ENCODE measurements around the gene ELMO1. TPM values are rescaled to one million over a fixed set of nuclear protein-coding genes. Genes with fewer than 3 reads are reported as not detected.

The ELMO1 gene
- total and polyA plus RNA-seq, 10 donors = 26.0 to 494 (median 201) TPM

- Histone ChIP-seq H3K36me3 (peaks cover 2 to 56% (median 13%) of the 10 kb centered on the region in 6 donors), H3K27me3 (replicated peaks in 1 of 7) (no peaks in the 10 kb centered on the region), H3K27ac (no peak overlapping the region), H3K9me3 (no peaks in the 10 kb centered on the region), H3K4me1 (peaks cover 0 to 29% (median 8%) of the 10 kb centered on the region in 6 donors), H3K4me3 (no peak overlapping the region)
- intact Hi-C loops (cut with DNase I; ENCODE audit: low total_unique reads) = no loop called here
- TF ChIP-seq POLR2A (IDR thresholded peaks at IDR 0.05) (no peak), CTCF (IDR thresholded peaks at IDR 0.05 in 8 of 11, conservative IDR thresholded peaks at IDR 0.05 in 3 of 11) (no peak), POLR2AphosphoS5 (IDR thresholded peaks at IDR 0.05) (no peak)
- DNase-seq = no peak
- WGBS, 5 donors = 75 to 87% (median 85%) methylated on average over 4 of the region's 4 CpGs
These were observed 551.6 kb downstream of the ELMO1 start for GRCh38 chr7:36896956-36897590.

GRCh38 chr7:36896418-36896817 is 552.2 kb downstream of the ELMO1 start:
- no peaks in the 10 kb centered on the region for H3K27me3 ChIP-seq (replicated peaks in 1 of 7)
- TF ChIP-seq POLR2AphosphoS5 (IDR thresholded peaks at IDR 0.05) = no peak
- no peak for TF ChIP-seq POLR2A (IDR thresholded peaks at IDR 0.05)
- no peak for TF ChIP-seq CTCF (IDR thresholded peaks at IDR 0.05 in 8 of 11, conservative IDR thresholded peaks at IDR 0.05 in 3 of 11)
- H3K9me3 ChIP-seq = no peaks in the 10 kb centered on the region
- no peak overlapping the region for H3K4me3 ChIP-seq
- peaks cover 2 to 56% (median 15%) of the 10 kb centered on the region in 6 donors for H3K36me3 ChIP-seq
- peaks cover 0 to 29% (median 8%) of the 10 kb centered on the region in 6 donors for H3K4me1 ChIP-seq
- DNase-seq = no peak
- 82 to 97% (median 95%) methylated on average over 1 of the region's 1 CpG for WGBS, 5 donors
- no peak overlapping the region for H3K27ac ChIP-seq
- intact Hi-C loops (cut with DNase I; ENCODE audit: low total_unique reads) = no loop called here

DNA sequence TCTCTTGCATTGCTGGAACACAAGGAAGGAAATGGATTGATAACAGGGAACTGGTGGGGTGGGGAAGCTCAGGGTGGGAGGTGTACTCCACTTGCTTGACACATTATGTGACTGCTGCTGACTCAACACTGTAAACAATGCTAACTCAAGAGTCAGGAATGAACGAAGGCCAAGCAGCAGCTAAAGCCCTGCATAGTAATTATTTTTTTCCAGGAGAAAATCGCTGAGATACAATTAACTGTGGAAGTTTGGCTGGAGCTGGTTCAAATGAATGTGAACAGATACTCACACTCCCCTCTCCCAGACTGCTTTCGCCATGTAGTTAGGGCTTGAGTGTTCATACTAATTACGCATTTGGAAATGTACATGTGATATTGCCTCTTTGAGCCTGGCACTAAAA is 553.5 kb downstream of the ELMO1 start:
- H3K4me1 ChIP-seq = peaks cover 0 to 29% (median 8%) of the 10 kb centered on the region in 6 donors
- no peak for DNase-seq
- intact Hi-C loops (cut with DNase I; ENCODE audit: low total_unique reads) = no loop called here
- WGBS, 5 donors = 61 to 77% (median 71%) methylated on average over 4 of the region's 4 CpGs
- H3K27me3 ChIP-seq (replicated peaks in 1 of 7) = no peaks in the 10 kb centered on the region
- no peak overlapping the region for H3K4me3 ChIP-seq
- peak overlapping the region in 5 of 8 donors; percentile 2 to 53 (median 23) for H3K27ac ChIP-seq
- TF ChIP-seq CTCF (IDR thresholded peaks at IDR 0.05 in 8 of 11, conservative IDR thresholded peaks at IDR 0.05 in 3 of 11) (no peak), POLR2A (IDR thresholded peaks at IDR 0.05) (no peak), POLR2AphosphoS5 (IDR thresholded peaks at IDR 0.05) (peak in 1 of 3 donors; percentile 19)
- H3K36me3 ChIP-seq = peaks cover 0 to 61% (median 19%) of the 10 kb centered on the region in 6 donors
- no peaks in the 10 kb centered on the region for H3K9me3 ChIP-seq

DNA sequence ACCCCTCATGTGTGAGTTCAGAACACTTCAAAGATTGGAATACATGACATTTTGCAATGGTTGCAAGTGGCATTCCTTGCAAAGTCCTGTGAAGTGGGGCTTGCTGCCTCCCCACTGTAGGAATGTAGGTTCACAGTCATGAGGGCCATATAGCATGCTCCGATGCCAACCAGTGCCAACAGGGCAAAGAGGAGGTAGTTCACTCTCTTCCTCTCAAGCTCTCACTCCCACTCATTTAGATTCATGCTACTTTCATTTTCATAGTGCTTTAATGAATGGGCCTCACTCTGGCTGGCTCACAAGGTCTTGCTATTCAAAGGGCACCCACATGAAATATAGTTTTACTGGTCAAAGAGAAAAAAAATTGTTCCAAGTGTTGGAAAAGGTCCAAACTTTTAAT is 554.5 kb downstream of the ELMO1 start:
- peaks cover 0 to 70% (median 19%) of the 10 kb centered on the region in 6 donors for H3K36me3 ChIP-seq
- WGBS, 5 donors = 50 to 74% (median 53%) methylated on average over 1 of the region's 1 CpG
- peak overlapping the region in 5 of 8 donors; percentile 15 to 53 (median 22) for H3K27ac ChIP-seq
- H3K9me3 ChIP-seq = no peaks in the 10 kb centered on the region
- TF ChIP-seq POLR2A (IDR thresholded peaks at IDR 0.05) = no peak
- no peak for TF ChIP-seq POLR2AphosphoS5 (IDR thresholded peaks at IDR 0.05)
- no peak for TF ChIP-seq CTCF (IDR thresholded peaks at IDR 0.05 in 8 of 11, conservative IDR thresholded peaks at IDR 0.05 in 3 of 11)
- intact Hi-C loops (cut with DNase I; ENCODE audit: low total_unique reads) = no loop called here
- DNase-seq = no peak
- peaks cover 0 to 29% (median 8%) of the 10 kb centered on the region in 6 donors for H3K4me1 ChIP-seq
- no peaks in the 10 kb centered on the region for H3K27me3 ChIP-seq (replicated peaks in 1 of 7)
- no peak overlapping the region for H3K4me3 ChIP-seq

Data from spleen (tissue), 11 donors.